HEK293 (cell line): Measurements from ENCODE around the gene RSPH9.

Source experiments
- CTCF ChIA-PET: fragments of 350-600 bp; formaldehyde crosslinking; extraction: SDS; loops from one replicate; lab custom pipeline; 2021; ENCODE audit warnings: antibody characterized with exemption; lab: Yijun Ruan, JAX
- POLR2A ChIA-PET: fragments of 300-600 bp; formaldehyde crosslinking; extraction: SDS; loops from one replicate; lab custom pipeline; 2020; ENCODE audit warnings: antibody characterized with exemption, inconsistent platforms; lab: Yijun Ruan, JAX
- H3K27ac ChIP-seq: fragments of 200-500 bp; sonication (Bioruptor generic); 2 replicates; pipeline ENCODE4 v1.5.1; 2014; ENCODE audit warnings: low read depth, low read length, control low read depth, inconsistent platforms; ENCODE audit errors: extremely low read depth
- H3K36me3 ChIP-seq, 2 experiments: fragments of 200-500 bp in 1 of 2; sonication (Bioruptor generic) in 1 of 2; 1 replicate in 1 of 2; 2 replicates in 1 of 2; pipeline ENCODE4 v1.5.1; 2014 to 2017; ENCODE audit warnings: inconsistent platforms in 2 of 2, low read length in 2 of 2; ENCODE audit not compliant: control insufficient read depth in 2 of 2, insufficient read depth in 1 of 2
- H3K4me1 ChIP-seq: fragments of 200-500 bp; sonication (Bioruptor generic); 2 replicates; pipeline ENCODE4 v1.5.1; 2014; ENCODE audit warnings: mild to moderate bottlenecking, low read length, inconsistent platforms; ENCODE audit not compliant: control insufficient read depth, insufficient read depth
- H3K4me3 ChIP-seq: 2 replicates; pipeline ENCODE4 v1.5.1; 2011; ENCODE audit warnings: low read depth, mild to moderate bottlenecking, control low read depth, low read length, moderate library complexity
- H3K9me3 ChIP-seq: fragments of 200-500 bp; sonication (Bioruptor generic); 2 replicates; pipeline ENCODE4 v1.5.1; 2014; ENCODE audit warnings: low read depth, low read length, inconsistent platforms; ENCODE audit not compliant: control insufficient read depth, insufficient read depth
- ELK4 ChIP-seq: IDR thresholded peaks from 2 replicates; pipeline ENCODE4 v1.6.1; 2011; ENCODE audit warnings: mild to moderate bottlenecking, low read depth, low read length, borderline replicate concordance
- GLI4 ChIP-seq: fragments of 450-650 bp; formaldehyde crosslinking; IDR thresholded peaks from 2 replicates; pipeline ENCODE4 v1.5.1; 2016; ENCODE audit warnings: missing biosample characterization, missing genetic modification characterization
- GLIS1 ChIP-seq: fragments of 450-650 bp; formaldehyde crosslinking; IDR thresholded peaks from 2 replicates; pipeline ENCODE4 v1.5.1; 2016; ENCODE audit warnings: missing biosample characterization, missing genetic modification characterization
- HOXD13 ChIP-seq: sonication (generic); formaldehyde crosslinking; IDR thresholded peaks from 2 replicates; pipeline ENCODE4 v1.8.0; 2022; ENCODE audit warnings: missing genetic modification reagents, borderline replicate concordance
- KLF9 ChIP-seq: fragments of 450-650 bp; formaldehyde crosslinking; IDR thresholded peaks from 2 replicates; pipeline ENCODE4 v1.5.1; 2016; ENCODE audit warnings: missing biosample characterization, missing genetic modification characterization, low read depth
- OVOL3 ChIP-seq: fragments of 450-650 bp; formaldehyde crosslinking; IDR thresholded peaks from 2 replicates; pipeline ENCODE4 v1.5.1; 2016; ENCODE audit warnings: missing biosample characterization, missing genetic modification characterization
- PRDM4 ChIP-seq: fragments of 450-650 bp; formaldehyde crosslinking; IDR thresholded peaks from 2 replicates; pipeline ENCODE4 v1.5.1; 2017; ENCODE audit warnings: missing biosample characterization, missing genetic modification characterization
- SALL2 ChIP-seq: fragments of 450-650 bp; formaldehyde crosslinking; IDR thresholded peaks from 2 replicates; pipeline ENCODE4 v1.5.0; 2017; ENCODE audit warnings: missing biosample characterization, mild to moderate bottlenecking, missing genetic modification characterization, borderline replicate concordance
- SP7 ChIP-seq: fragments of 450-650 bp; formaldehyde crosslinking; IDR thresholded peaks from 2 replicates; pipeline ENCODE4 v1.5.1; 2016; ENCODE audit warnings: missing biosample characterization, missing genetic modification characterization
- ZBTB48 ChIP-seq: fragments of 450-650 bp; formaldehyde crosslinking; IDR thresholded peaks from 2 replicates; pipeline ENCODE4 v1.5.1; 2016; ENCODE audit warnings: missing biosample characterization, missing genetic modification characterization
- ZNF121 ChIP-seq: fragments of 450-650 bp; formaldehyde crosslinking; IDR thresholded peaks from 2 replicates; pipeline ENCODE4 v1.5.1; 2016; ENCODE audit warnings: missing biosample characterization, missing genetic modification characterization
- ZNF133 ChIP-seq: fragments of 450-650 bp; formaldehyde crosslinking; IDR thresholded peaks from 2 replicates; pipeline ENCODE4 v1.5.1; 2016; ENCODE audit warnings: missing biosample characterization, missing genetic modification characterization
- ZNF138 ChIP-seq: fragments of 450-650 bp; formaldehyde crosslinking; IDR thresholded peaks from 2 replicates; pipeline ENCODE4 v1.5.1; 2016; ENCODE audit warnings: missing biosample characterization, missing genetic modification characterization, borderline replicate concordance
- ZNF239 ChIP-seq: fragments of 450-650 bp; formaldehyde crosslinking; IDR thresholded peaks from 2 replicates; pipeline ENCODE4 v1.5.1; 2016; ENCODE audit warnings: missing biosample characterization, missing genetic modification characterization
- ZNF26 ChIP-seq: fragments of 450-650 bp; formaldehyde crosslinking; IDR thresholded peaks from 2 replicates; pipeline ENCODE4 v1.5.1; 2016; ENCODE audit warnings: missing biosample characterization, missing genetic modification characterization
- ZNF280C ChIP-seq: fragments of 450-650 bp; formaldehyde crosslinking; IDR thresholded peaks from 2 replicates; pipeline ENCODE4 v1.5.1; 2016; ENCODE audit warnings: missing biosample characterization, missing genetic modification characterization
- ZNF302 ChIP-seq: fragments of 450-650 bp; formaldehyde crosslinking; IDR thresholded peaks from 2 replicates; pipeline ENCODE4 v1.5.1; 2016; ENCODE audit warnings: missing biosample characterization, missing genetic modification characterization, low read depth
- ZNF350 ChIP-seq: fragments of 450-650 bp; formaldehyde crosslinking; IDR thresholded peaks from 2 replicates; pipeline ENCODE4 v1.5.0; 2017; ENCODE audit warnings: missing biosample characterization, mild to moderate bottlenecking, missing genetic modification characterization
- ZNF354C ChIP-seq: fragments of 450-650 bp; formaldehyde crosslinking; IDR thresholded peaks from 2 replicates; pipeline ENCODE4 v1.5.1; 2016; ENCODE audit warnings: missing biosample characterization, missing genetic modification characterization, low read depth, borderline replicate concordance
- ZNF37A ChIP-seq: fragments of 450-650 bp; IDR thresholded peaks from 2 replicates; pipeline ENCODE4 v1.5.1; 2018; ENCODE audit warnings: missing biosample characterization, missing genetic modification characterization
- ZNF398 ChIP-seq: fragments of 450-650 bp; formaldehyde crosslinking; IDR thresholded peaks from 2 replicates; pipeline ENCODE4 v1.5.1; 2017; ENCODE audit warnings: missing biosample characterization, missing genetic modification characterization
- ZNF514 ChIP-seq: fragments of 450-650 bp; formaldehyde crosslinking; IDR thresholded peaks from 2 replicates; pipeline ENCODE4 v1.5.1; 2016; ENCODE audit warnings: missing biosample characterization, missing genetic modification characterization
- ZNF621 ChIP-seq: fragments of 450-650 bp; formaldehyde crosslinking; IDR thresholded peaks from 2 replicates; pipeline ENCODE4 v1.5.1; 2017; ENCODE audit warnings: missing biosample characterization, missing genetic modification characterization
- ZNF701 ChIP-seq: fragments of 450-650 bp; formaldehyde crosslinking; IDR thresholded peaks from 2 replicates; pipeline ENCODE4 v1.5.1; 2016; ENCODE audit warnings: missing biosample characterization, missing genetic modification characterization
- ZNF768 ChIP-seq: fragments of 450-650 bp; formaldehyde crosslinking; IDR thresholded peaks from 2 replicates; pipeline ENCODE4 v1.5.1; 2018; ENCODE audit warnings: missing biosample characterization, mild to moderate bottlenecking, missing genetic modification characterization
- ZSCAN30 ChIP-seq: fragments of 450-650 bp; IDR thresholded peaks from 2 replicates; pipeline ENCODE4 v1.5.1; 2018; ENCODE audit warnings: missing biosample characterization, mild to moderate bottlenecking, missing genetic modification characterization, moderate library complexity

Gene RSPH9

GRCh38 chr6:43606019-43606418 is 38.8 kb upstream of the RSPH9 start:
- Histone ChIP-seq H3K4me1 (no peaks in the 10 kb centered on the region), H3K9me3 (no peaks in the 10 kb centered on the region), H3K27ac (no peak overlapping the region), H3K4me3 (no peak overlapping the region)
- CTCF ChIA-PET, result interaction anchor here (0.6 to 6.1 kb wide), 6 partner anchors 23 to 474 kb away, joined by 3 to 63 read pairs (median 5); partner anchors contain the start of gene GTPBP2
- no peak for TF ChIP-seq ZNF280C (tag by site-specific recombination)
- TF ChIP-seq OVOL3 (tag by site-specific recombination), result no peak
- no peak for TF ChIP-seq PRDM4 (tag by site-specific recombination)
- TF ChIP-seq ZNF350 (tag by site-specific recombination), result no peak
- no peak for TF ChIP-seq ZNF768 (tag by site-specific recombination)
- no peak for TF ChIP-seq GLI4 (tag by site-specific recombination)
- no peak for TF ChIP-seq ZNF133 (tag by site-specific recombination)
- TF ChIP-seq ZNF239 (tag by site-specific recombination), result no peak
- TF ChIP-seq ZNF37A, result no peak
- no peak for TF ChIP-seq ZNF701 (tag by site-specific recombination)
- TF ChIP-seq ZNF398 (tag by site-specific recombination), result no peak
- TF ChIP-seq SALL2 (tag by site-specific recombination), result no peak
- no peak for TF ChIP-seq ZNF302
- no peak for TF ChIP-seq ELK4
- no peak for TF ChIP-seq ZNF121
- no peak for TF ChIP-seq ZNF514
- no peak for TF ChIP-seq ZNF138 (tag by site-specific recombination)
- TF ChIP-seq, all 188 proteins: peak for 0
- peaks cover 56 to 76% of the 10 kb centered on the region in 2 experiments for H3K36me3 ChIP-seq
- POLR2A ChIA-PET, result no interaction called here

GRCh38 chr6:43608310-43608763 is 36.5 kb upstream of the RSPH9 start:
- H3K4me1 ChIP-seq, result no peaks in the 10 kb centered on the region
- H3K27ac ChIP-seq, result no peak overlapping the region
- no peak overlapping the region for H3K4me3 ChIP-seq
- ChIA-PET CTCF (interaction anchor here (0.6 to 6.1 kb wide), 52 partner anchors 8 to 1076 kb away, joined by 3 to 63 read pairs (median 4); partner anchors contain the start of genes GTPBP2, POLH, RSPH9 and VEGFA), POLR2A (interaction anchor here (0.6 to 1.9 kb wide), 4 partner anchors 19 to 34 kb away, joined by 3 to 7 read pairs (median 4); partner anchors contain the start of genes GTPBP2 and MAD2L1BP)
- H3K9me3 ChIP-seq, result no peaks in the 10 kb centered on the region
- H3K36me3 ChIP-seq, result peaks cover 54 to 78% of the 10 kb centered on the region in 2 experiments
- TF ChIP-seq KLF9, result no peak
- TF ChIP-seq ZNF354C (tag by site-specific recombination), result no peak
- no peak for TF ChIP-seq ZNF621
- TF ChIP-seq SP7 (tag by site-specific recombination), result 0 out of 2 replicates have a peak, but pooled peaks have one; percentile 36
- TF ChIP-seq ZBTB48 (tag by site-specific recombination), result peak; percentile 40; the same call in 1 of the 2 replicates
- peak; percentile 19; the same call in 1 of the 2 replicates for TF ChIP-seq ZSCAN30
- peak; percentile 67 for TF ChIP-seq GLIS1 (tag by site-specific recombination)
- TF ChIP-seq HOXD13, result no peak
- TF ChIP-seq ZNF26 (tag by site-specific recombination), result no peak
